Activated T-cell treated with anti-CD3 and anti-CD28 coated beads, Interleukin-2, amount 50 U/mL, for 24 hours (primary cell): Measurements from ENCODE around the gene TBCD.
"Not testable (repeated sequence)": the region's sequence is repeated elsewhere in the genome, so short reads cannot be mapped to it uniquely, and the experiment has no call there.

ENCODE experiments used
- DNase-seq: peaks from one replicate; pipeline ENCODE4 v3.0.0-alpha.2; 2020
- H3K27ac Mint-ChIP-seq: 2 replicates; pipeline ENCODE4 v1.8.0; 2020; ENCODE audit warnings: mild to moderate bottlenecking, mixed read lengths
- H3K27me3 Mint-ChIP-seq: 2 replicates; pipeline ENCODE4 v1.8.0; 2020; ENCODE audit warnings: mixed read lengths
- H3K36me3 Mint-ChIP-seq: 2 replicates; pipeline ENCODE4 v1.8.0; 2020; ENCODE audit warnings: low read depth, mixed read lengths
- H3K4me1 Mint-ChIP-seq: 2 replicates; pipeline ENCODE4 v1.8.0; 2020; ENCODE audit warnings: low read depth, mixed read lengths
- H3K4me3 Mint-ChIP-seq: 2 replicates; pipeline ENCODE4 v1.8.0; 2020; ENCODE audit warnings: mild to moderate bottlenecking, moderate library complexity, mixed read lengths
- H3K9me3 Mint-ChIP-seq: 2 replicates; pipeline ENCODE4 v1.8.0; 2020; ENCODE audit warnings: mixed read lengths

TBCD gene

GRCh38 chr17:82976982-82977488 lies 225.2 kb downstream of the TBCD start:
- no peak for DNase-seq
- Mint-ChIP-seq H3K27me3 (no peaks in the 10 kb centered on the region), H3K9me3 (no peaks in the 10 kb centered on the region), H3K36me3 (no peaks in the 10 kb centered on the region), H3K4me3 (no peak overlapping the region), H3K4me1 (peaks cover 20% of the 10 kb centered on the region), H3K27ac (no peak overlapping the region)

GRCh38 chr17:82977606-82978005 lies 225.7 kb downstream of the TBCD start:
- H3K9me3 Mint-ChIP-seq: no peaks in the 10 kb centered on the region
- no peaks in the 10 kb centered on the region for H3K27me3 Mint-ChIP-seq
- H3K36me3 Mint-ChIP-seq: peaks cover under 1% of the 10 kb centered on the region
- H3K27ac Mint-ChIP-seq: no peak overlapping the region
- no peak overlapping the region for H3K4me3 Mint-ChIP-seq
- no peak for DNase-seq
- peaks cover 20% of the 10 kb centered on the region for H3K4me1 Mint-ChIP-seq

DNA sequence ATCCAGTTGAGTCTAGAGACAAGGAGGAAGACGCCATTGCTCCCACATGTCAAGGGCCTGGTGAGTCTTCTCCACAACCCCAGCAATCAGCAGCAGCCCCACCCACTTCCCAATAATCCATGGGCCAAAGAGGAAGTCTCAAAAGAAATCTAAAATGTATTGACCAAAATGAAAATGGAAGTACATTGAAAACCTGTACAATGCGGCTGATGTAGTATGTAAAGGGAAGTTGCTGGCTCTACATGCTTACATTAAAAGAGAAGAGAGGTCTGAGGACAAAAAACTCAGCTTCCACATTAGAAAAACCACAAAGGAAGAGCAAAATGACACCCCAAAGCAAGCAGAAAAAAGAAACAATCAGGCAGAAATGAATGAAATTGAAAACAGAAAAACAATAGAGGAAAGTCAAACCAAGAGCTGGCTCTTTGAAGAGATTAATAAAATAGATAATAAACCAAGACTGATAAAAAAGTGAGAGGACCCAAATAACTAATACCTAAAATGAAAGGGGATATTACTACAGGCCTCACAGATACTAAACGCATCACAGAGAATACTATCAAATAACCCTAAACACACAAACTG lies 227.0 kb downstream of the TBCD start:
- Mint-ChIP-seq H3K27me3 (no peaks in the 10 kb centered on the region), H3K4me3 (no peak overlapping the region), H3K9me3 (no peaks in the 10 kb centered on the region), H3K27ac (peak overlapping the region; percentile 62), H3K4me1 (peaks cover 20% of the 10 kb centered on the region), H3K36me3 (peaks cover 2% of the 10 kb centered on the region)
- DNase-seq: no peak

- no peak for DNase-seq
- no peak overlapping the region for H3K27ac Mint-ChIP-seq
- H3K4me3 Mint-ChIP-seq: no peak overlapping the region
- H3K36me3 Mint-ChIP-seq: peaks cover 2% of the 10 kb centered on the region
- no peaks in the 10 kb centered on the region for H3K27me3 Mint-ChIP-seq
- no peaks in the 10 kb centered on the region for H3K9me3 Mint-ChIP-seq
- peaks cover 23% of the 10 kb centered on the region for H3K4me1 Mint-ChIP-seq
Observed at GRCh38 chr17:82979718-82980117, 227.9 kb downstream of the TBCD start.

DNA sequence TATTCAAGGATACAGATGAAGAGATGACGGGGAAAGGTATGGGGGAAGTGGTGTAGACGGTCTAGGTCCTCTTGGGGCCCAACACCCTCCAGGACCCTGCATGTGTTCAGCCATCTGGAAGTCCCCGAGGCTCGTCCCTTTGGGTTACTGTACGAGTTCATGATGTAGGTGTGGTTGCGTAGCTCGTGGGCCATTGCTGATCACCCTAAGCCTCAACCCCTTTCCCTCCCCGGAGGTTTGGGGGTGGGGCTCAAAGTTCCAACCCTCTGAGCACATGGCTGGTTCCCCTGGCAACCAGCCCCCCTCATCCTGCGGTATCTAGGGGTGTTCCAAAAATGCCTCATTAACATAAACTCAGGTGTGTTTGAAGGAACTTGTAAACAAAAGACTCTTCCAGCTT lies 228.8 kb downstream of the TBCD start:
- Mint-ChIP-seq H3K4me1 (peaks cover 31% of the 10 kb centered on the region), H3K27me3 (no peaks in the 10 kb centered on the region), H3K36me3 (peaks cover 2% of the 10 kb centered on the region), H3K9me3 (no peaks in the 10 kb centered on the region), H3K4me3 (no peak overlapping the region), H3K27ac (no peak overlapping the region)
- no peak for DNase-seq

- H3K4me1 Mint-ChIP-seq: peaks cover 37% of the 10 kb centered on the region
- H3K27me3 Mint-ChIP-seq: no peaks in the 10 kb centered on the region
- DNase-seq: no peak
- no peak overlapping the region for H3K4me3 Mint-ChIP-seq
- peaks cover 2% of the 10 kb centered on the region for H3K36me3 Mint-ChIP-seq
- no peaks in the 10 kb centered on the region for H3K9me3 Mint-ChIP-seq
- H3K27ac Mint-ChIP-seq: no peak overlapping the region
Observed at GRCh38 chr17:82981141-82981730, 229.4 kb downstream of the TBCD start.

DNA sequence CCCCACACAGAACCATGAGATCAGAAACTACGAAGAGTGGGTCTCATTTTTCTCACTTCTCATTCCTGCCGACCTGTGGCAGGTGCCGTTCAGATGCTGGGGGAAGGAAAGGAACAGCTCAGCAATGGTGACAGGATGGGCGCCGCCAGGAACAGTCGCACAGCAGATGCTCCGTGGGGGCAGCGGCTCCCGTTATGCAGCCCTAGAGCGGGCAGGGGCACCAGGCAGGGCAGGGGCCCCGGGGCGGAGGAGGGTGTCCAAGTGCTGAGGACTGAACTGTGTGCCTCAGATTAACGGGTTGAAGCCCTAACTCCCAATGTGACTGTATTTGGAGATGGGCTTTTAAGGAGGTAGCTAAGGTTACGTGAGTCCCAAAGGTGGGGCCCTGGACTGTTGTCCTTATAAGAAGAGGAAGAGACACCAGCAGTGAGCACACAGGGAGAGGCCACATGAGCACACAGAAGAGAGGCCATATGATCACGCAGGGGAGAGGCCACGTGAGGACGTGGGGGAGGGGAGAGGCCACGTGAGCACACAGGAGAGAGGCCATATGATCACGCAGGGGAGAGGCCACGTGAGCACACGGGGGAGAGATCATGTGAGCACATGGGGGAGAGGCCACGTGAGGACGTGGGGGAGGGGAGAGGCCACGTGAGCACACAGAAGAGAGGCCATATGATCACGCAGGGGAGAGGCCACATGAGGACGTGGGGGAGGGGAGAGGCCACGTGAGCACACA lies 231.8 kb downstream of the TBCD start:
- H3K36me3 Mint-ChIP-seq: peaks cover 2% of the 10 kb centered on the region
- no peaks in the 10 kb centered on the region for H3K27me3 Mint-ChIP-seq
- H3K27ac Mint-ChIP-seq: no peak overlapping the region
- no peak overlapping the region for H3K4me3 Mint-ChIP-seq
- peaks cover 42% of the 10 kb centered on the region for H3K4me1 Mint-ChIP-seq
- DNase-seq: no peak
- no peaks in the 10 kb centered on the region for H3K9me3 Mint-ChIP-seq

DNA sequence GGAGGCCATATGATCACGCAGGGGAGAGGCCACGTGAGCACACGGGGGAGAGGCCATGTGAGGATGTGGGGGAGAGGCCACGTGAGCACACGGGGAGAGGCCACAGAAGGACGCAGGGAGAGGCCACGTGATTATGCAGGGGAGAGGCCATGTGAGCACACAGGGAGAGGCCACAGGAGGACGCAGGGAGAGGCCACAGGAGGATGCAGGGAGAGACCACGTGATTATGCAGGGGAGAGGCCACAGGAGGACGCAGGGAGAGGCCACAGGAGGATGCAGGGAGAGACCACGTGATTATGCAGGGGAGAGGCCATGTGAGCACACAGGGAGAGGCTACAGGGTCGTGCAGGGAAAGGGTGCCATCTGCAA lies 232.4 kb downstream of the TBCD start:
- H3K9me3 Mint-ChIP-seq, H3K27me3 Mint-ChIP-seq, H3K4me3 Mint-ChIP-seq, H3K27ac Mint-ChIP-seq, H3K36me3 Mint-ChIP-seq, DNase-seq: not testable (repeated sequence)
- H3K4me1 Mint-ChIP-seq: peaks cover 36% of the 10 kb centered on the region

GRCh38 chr17:82984751-82985427 lies 233.0 kb downstream of the TBCD start:
- H3K27me3 Mint-ChIP-seq: no peaks in the 10 kb centered on the region
- no peak overlapping the region for H3K27ac Mint-ChIP-seq
- H3K9me3 Mint-ChIP-seq: no peaks in the 10 kb centered on the region
- no peak overlapping the region for H3K4me3 Mint-ChIP-seq
- DNase-seq: no peak
- H3K36me3 Mint-ChIP-seq: peaks cover 11% of the 10 kb centered on the region
- H3K4me1 Mint-ChIP-seq: peaks cover 30% of the 10 kb centered on the region

DNA sequence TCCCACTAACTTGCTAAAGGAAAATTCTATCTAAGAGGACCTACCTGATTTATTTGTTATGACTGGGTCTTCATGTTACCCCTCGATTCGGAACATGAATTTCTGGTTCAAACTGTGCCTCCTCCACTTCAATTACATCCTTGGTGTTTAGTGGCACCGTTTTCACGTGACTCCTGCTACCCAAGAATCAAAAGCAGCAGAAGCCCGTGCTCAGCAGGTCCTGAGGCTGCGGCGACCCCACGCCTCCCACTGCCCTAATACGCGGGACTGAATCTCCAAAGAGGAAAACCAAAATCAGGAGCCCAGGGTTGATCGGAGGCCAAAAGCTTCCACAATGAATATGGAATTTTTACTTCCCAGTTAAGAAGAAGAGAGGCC lies 233.6 kb downstream of the TBCD start:
- H3K27me3 Mint-ChIP-seq: no peaks in the 10 kb centered on the region
- DNase-seq: no peak
- peak overlapping the region; percentile 41 for H3K4me3 Mint-ChIP-seq
- peaks cover 30% of the 10 kb centered on the region for H3K4me1 Mint-ChIP-seq
- no peak overlapping the region for H3K27ac Mint-ChIP-seq
- no peaks in the 10 kb centered on the region for H3K9me3 Mint-ChIP-seq
- H3K36me3 Mint-ChIP-seq: peaks cover 12% of the 10 kb centered on the region

- H3K27ac Mint-ChIP-seq: no peak overlapping the region
- no peaks in the 10 kb centered on the region for H3K9me3 Mint-ChIP-seq
- DNase-seq: peak; percentile 64
- peaks cover 30% of the 10 kb centered on the region for H3K4me1 Mint-ChIP-seq
- H3K36me3 Mint-ChIP-seq: peaks cover 17% of the 10 kb centered on the region
- peak overlapping the region; percentile 51 for H3K4me3 Mint-ChIP-seq
- no peaks in the 10 kb centered on the region for H3K27me3 Mint-ChIP-seq
Observed at GRCh38 chr17:82985973-82986372, 234.1 kb downstream of the TBCD start.

GRCh38 chr17:82989051-82989450 lies 237.2 kb downstream of the TBCD start:
- H3K4me3 Mint-ChIP-seq, H3K27ac Mint-ChIP-seq, H3K27me3 Mint-ChIP-seq, DNase-seq: not testable (repeated sequence)
- Mint-ChIP-seq H3K9me3 (peaks cover 16% of the 10 kb centered on the region), H3K4me1 (peaks cover 30% of the 10 kb centered on the region), H3K36me3 (peaks cover 38% of the 10 kb centered on the region)

GRCh38 chr17:82989881-82990280 lies 238.0 kb downstream of the TBCD start:
- Mint-ChIP-seq H3K4me3 (no peak overlapping the region), H3K4me1 (peaks cover 26% of the 10 kb centered on the region), H3K27ac (no peak overlapping the region), H3K27me3 (no peaks in the 10 kb centered on the region), H3K9me3 (peaks cover 24% of the 10 kb centered on the region), H3K36me3 (peaks cover 46% of the 10 kb centered on the region)
- DNase-seq: no peak

GRCh38 chr17:82993005-82993404 lies 241.1 kb downstream of the TBCD start:
- Mint-ChIP-seq H3K36me3 (peaks cover 49% of the 10 kb centered on the region), H3K27ac (no peak overlapping the region), H3K4me3 (no peak overlapping the region), H3K4me1 (peaks cover 3% of the 10 kb centered on the region), H3K27me3 (no peaks in the 10 kb centered on the region), H3K9me3 (peaks cover 24% of the 10 kb centered on the region)
- DNase-seq: no peak
